ENCODE measurements around the gene ANXA4. TPM values are rescaled to one million over a fixed set of nuclear protein-coding genes. Genes with fewer than 3 reads are reported as not detected.

Gene ANXA4
- total RNA-seq, 1 donor from 2014 or later: 2.4 TPM

DNA sequence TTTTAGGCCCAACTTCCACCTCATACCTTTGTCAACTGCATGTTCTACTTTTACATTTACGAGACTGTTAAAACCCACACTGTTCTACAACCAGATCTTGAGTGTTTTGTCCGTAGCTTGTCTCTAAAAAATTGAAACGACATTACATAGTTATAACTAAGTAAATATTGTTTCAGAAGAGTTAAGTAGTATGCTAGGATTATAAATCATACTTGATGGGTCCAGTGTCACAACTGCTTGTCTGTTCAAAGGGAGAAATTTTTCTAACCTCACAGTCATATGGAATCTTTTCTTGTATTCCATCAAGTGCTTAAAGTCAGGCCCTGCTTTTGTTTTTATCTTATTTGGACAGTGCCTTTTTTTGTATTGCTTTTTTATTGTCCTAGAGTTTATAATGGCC, 91.8 kb downstream of the ANXA4 start:
- DNase-seq (ENCODE audit: low spot score in 2 of 2) (no peak), FAIRE-seq (no peak)

DNA sequence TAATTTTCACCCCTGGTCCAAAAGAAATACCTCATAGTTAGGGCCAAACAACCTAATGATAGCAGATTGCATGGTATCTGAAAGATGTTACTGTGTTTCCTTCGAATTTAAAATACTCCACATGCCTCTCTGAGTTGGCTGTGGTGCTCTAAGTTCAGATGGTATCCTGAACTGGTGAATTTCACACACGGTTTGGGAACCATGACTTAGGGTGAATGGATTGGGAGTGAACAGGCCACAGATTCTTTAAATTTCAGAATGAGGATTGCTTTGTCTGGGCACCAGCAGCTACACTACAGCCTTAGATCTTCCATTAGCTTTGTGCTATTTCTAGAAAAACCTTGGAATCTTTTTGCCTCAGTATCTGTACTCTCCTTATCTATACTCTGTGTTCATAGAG, 93.7 kb downstream of the ANXA4 start:
- DNase-seq (ENCODE audit: low spot score in 2 of 2) (no peak), FAIRE-seq (no peak)

DNA sequence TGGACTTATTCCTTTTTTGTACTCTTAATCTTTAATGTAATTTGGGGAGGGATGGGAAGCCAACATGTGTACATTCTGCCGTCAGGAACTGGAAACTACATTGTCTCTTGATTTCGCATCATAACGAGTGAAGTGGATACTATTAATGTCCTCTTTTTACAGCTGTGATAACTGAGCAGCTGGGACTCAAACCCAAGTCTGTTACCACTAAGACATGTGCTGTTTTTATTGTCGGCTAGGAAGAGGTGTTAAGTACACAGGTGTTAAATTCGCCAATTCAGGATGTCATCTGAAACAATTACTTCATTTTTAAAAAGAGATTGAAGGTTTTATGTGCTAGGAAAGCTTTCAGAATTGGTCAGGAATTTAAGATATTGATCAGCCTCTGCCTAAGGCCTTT, 94.4 kb downstream of the ANXA4 start:
- DNase-seq (ENCODE audit: low spot score in 2 of 2) (no peak), FAIRE-seq (no peak)

DNA sequence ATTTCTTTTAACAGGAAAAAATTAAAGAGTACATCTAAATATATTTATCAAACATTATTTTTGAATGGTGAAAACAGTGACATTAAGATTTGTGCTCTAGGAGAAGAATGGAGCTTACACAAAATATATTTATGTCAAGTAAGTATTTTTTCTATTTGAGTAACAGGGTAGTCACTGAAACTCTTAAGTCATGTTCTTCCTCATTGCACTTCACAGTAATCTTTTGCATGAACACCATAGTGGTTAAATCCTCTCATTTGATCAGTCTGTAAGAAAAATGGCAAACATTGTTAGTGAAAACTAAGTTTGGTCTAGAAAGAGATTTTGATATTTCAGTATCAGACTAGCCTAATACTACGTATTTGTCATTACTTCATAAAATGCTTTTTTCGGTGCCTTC, 95.6 kb downstream of the ANXA4 start:
- DNase-seq (ENCODE audit: low spot score in 2 of 2) (no peak), FAIRE-seq (peak; percentile 19)

DNA sequence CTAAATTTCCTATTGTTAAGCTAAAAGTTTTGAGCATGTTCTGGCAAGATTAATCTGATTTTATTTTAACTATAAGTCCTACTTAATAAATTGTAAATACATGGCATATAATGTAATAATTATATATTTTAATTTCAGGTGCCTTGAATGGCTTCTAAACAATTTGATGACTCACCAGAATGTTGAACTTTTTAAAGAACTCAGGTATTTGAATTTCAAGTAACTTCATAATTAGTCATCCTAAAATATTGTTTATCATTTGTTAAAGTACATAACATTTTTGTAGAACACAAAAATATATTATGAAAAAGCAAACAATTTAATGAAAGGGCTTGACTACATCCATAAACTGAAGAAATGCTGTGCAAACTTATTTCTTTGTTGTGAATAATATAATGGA, 102.1 kb downstream of the ANXA4 start:
- no peak for DNase-seq (ENCODE audit: low spot score in 2 of 2)
- FAIRE-seq: no peak

DNA sequence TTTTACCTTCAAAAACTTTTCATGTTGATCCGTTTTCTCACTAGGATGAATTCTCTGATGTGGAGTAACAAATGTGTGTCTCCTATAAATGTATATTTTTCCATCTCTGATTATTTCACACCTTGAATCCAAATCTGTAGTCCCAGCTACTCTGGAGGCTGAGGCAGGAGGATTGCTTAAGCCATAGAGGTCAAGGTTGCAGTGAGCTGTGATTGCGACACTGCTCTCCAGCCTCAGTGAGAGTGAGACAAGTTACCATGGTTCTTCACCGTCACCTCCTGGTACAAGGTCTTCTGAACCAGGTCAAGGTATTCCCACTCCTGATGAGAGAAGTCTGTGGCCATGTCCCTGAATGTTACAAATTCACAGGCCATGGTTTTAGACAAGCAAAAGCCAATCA, 102.6 kb downstream of the ANXA4 start:
- FAIRE-seq: no peak
- DNase-seq (ENCODE audit: low spot score in 2 of 2): no peak

DNA sequence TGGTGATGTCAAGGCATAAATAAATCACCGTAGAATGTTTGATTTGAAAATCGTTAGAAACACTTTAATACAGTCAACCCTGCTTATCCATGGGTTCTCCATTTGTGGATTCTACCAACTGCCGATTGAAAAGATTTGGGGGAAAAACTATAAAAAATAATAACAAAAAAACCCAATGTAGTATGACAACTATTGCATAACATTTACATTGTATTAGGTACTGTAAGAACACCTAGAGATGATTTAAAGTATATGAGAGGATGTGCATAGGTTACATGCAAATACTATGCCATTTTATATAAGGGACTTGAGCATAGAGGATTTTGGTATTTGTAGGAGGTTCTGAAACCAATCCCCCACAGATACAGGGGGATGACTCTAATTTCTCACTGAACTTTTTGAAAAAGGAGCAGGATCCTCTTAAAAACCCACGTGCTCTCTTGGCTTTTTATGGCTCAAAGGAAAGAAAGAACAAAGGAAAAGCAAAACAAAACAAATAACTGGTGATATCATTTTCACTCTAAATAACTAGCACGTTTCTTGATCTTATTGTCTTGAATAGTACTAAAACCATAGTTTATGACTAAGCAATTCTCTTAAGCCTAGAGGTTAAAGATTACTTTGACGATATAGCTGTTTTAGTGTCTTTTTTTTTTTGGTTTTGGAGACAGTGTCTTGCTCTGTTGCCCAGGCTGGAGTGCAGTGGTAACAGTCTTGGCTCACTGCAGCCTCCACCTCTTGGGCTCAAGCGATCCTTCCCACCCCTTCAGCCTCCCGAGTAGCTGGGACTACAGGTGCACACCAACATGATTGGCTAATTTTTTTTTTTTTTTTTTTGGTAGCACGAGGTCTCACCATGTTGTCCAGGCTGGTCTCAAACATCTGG, 104.5 kb downstream of the ANXA4 start:
- no peak for FAIRE-seq

DNA sequence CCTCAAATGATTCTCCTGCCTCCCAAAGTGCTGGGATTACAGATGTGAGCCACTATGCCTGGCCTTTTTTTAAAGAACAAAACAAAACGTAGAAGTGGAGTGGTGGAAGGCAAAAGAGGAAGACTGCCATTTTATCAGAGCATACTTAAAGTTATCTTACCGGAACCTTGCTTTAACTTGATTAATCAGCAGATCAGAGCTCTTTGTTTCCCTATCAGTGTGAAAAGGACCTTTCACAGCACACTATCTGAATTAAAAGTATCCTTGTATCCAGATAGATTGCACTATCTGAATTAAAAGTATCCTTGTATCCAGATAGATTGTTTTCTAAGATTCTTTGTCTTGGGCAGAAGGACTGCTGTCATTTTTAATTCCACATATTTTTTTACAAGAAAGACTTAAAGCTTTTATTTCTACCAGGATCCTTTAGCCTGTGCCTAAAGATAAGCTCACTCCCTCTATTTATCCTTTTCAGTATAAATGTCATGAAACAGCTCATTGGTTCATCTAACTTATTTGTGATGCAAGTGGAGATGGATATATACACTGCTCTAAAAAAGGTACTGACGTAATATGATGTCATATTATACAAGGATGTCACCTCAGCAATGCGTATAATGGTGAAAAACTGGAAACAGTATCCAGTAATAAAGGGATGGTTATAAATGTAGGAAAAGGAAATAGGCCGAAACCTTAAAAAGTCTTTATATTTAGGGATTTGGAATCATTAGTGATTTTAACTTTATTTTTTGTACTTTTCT, 105.3 kb downstream of the ANXA4 start:
- FAIRE-seq: no peak

More for the DNA sequence above, 104.5 kb downstream of the ANXA4 start:
- no peak for DNase-seq (ENCODE audit: low spot score in 2 of 2)

DNA sequence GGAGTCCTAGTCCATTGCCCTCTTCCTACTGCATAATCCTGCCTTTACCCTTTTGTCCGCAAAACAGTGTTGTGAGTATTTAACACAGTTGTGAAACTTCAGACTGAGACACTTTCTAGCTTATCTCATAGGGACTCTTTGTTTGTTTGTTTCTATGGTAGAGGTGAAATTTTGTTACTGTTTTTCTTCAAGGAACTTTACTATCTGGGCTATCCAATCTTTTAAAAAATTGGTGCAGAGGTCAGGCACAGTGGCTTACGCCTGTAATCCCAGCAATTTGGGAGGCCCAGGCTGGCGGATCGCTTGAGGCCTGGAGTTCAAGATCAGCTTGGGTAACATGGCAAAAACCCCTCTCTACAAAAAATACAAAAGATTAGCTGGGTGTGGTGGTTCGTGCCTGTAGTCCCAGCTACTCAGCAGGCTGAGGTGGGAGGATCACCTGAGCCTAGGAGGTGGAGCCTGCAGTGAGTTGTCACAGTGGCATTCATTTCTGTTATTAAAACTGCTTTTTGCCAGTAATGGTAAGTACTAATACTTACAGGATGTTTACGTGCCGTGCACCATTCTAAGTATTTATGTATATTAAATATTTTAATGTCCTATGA, 106.4 kb downstream of the ANXA4 start:
- FAIRE-seq (no peak), DNase-seq (ENCODE audit: low spot score in 2 of 2) (no peak)

More for the DNA sequence above, 105.3 kb downstream of the ANXA4 start:
- DNase-seq (ENCODE audit: low spot score in 2 of 2): no peak

DNA sequence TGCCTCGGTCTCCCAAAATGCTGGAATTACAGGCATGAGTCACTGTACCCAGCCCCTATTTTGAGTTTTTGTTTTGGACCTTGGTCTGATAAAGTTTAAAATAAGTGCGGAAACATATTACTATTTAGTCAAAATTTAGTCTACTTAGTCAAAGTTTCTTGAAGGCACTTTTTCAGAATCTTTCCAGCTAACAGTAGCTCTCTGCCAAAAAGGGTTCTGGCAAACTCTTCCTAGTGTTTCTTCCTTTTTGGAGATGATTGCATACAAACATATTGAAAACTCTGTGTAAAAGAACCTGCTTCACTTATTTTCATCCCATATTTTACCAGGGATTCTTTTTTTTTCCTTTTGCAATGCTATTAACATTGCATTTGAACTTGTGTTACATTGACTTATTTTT, 116.3 kb downstream of the ANXA4 start:
- FAIRE-seq (no peak), DNase-seq (ENCODE audit: low spot score in 2 of 2) (no peak)

DNA sequence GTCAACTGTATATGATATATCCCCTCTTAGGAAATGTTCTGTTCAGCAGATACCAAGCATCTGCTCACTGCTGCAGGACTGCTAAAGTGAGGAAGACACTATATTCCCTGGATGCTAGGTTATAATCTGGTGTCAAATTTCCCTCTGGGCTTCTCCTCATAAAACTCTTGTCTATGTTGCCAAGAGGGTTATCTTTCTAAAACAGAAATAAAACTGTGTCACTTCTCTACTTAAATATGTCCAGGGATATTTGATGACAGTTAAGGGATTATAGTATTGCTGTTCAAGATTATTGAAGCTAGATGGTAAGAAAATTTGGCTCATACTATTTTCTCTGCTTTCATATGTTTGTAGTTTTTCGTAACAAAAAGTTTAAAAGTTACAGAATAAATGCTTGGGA, 121.4 kb downstream of the ANXA4 start:
- FAIRE-seq: no peak
- DNase-seq (ENCODE audit: low spot score in 2 of 2): no peak

Small RNAs within 50 kb of the gene (small RNA-seq; reads per million reads assigned to genes)
- not detected for gene RPL23AP92

Other genes with a start within 250 kb of the ANXA4 start
- gene AAK1, start 98.4 kb upstream of the ANXA4 start, total RNA-seq: 31.4 TPM
- gene GMCL1, start 87.5 kb downstream of the ANXA4 start, total RNA-seq: 13.5 TPM
- gene SNRNP27, start 151.8 kb downstream of the ANXA4 start, total RNA-seq: 45.7 TPM
- 12.2 TPM for gene MXD1, start 173.0 kb downstream of the ANXA4 start, total RNA-seq
- 2.0 TPM for gene ASPRV1, start 219.5 kb downstream of the ANXA4 start, total RNA-seq

All from frontal cortex (tissue), 4 donors.